ENCODE data around the gene VAPA.

Gene VAPA

GRCh38 chr18:9930299-9930884 lies 16.6 kb downstream of the VAPA start:
- no peaks in the 10 kb centered on the region for H3K27me3 ChIP-seq (ENCODE audit: control insufficient read depth, insufficient read depth, low read length)
- H3K9ac ChIP-seq (ENCODE audit: low read length), result no peak overlapping the region
- no peak overlapping the region for H3K4me3 ChIP-seq (ENCODE audit: low read length)
- peaks cover 31% of the 10 kb centered on the region for H3K4me1 ChIP-seq (ENCODE audit: control insufficient read depth, low read depth, low read length)
- no peak overlapping the region for H3K27ac ChIP-seq (ENCODE audit: low read length)
- peaks cover 9% of the 10 kb centered on the region for H3K36me3 ChIP-seq (ENCODE audit: control insufficient read depth, low read depth, low read length)
- no peaks in the 10 kb centered on the region for H3K9me3 ChIP-seq (ENCODE audit: control insufficient read depth, low read depth, low read length)

GRCh38 chr18:9931146-9931545 lies 17.3 kb downstream of the VAPA start:
- Histone ChIP-seq H3K36me3 (ENCODE audit: control insufficient read depth, low read depth, low read length) (peaks cover 13% of the 10 kb centered on the region), H3K4me3 (ENCODE audit: low read length) (no peak overlapping the region), H3K27me3 (ENCODE audit: control insufficient read depth, insufficient read depth, low read length) (no peaks in the 10 kb centered on the region), H3K27ac (ENCODE audit: low read length) (no peak overlapping the region), H3K9ac (ENCODE audit: low read length) (no peak overlapping the region), H3K4me1 (ENCODE audit: control insufficient read depth, low read depth, low read length) (peaks cover 31% of the 10 kb centered on the region), H3K9me3 (ENCODE audit: control insufficient read depth, low read depth, low read length) (no peaks in the 10 kb centered on the region)

GRCh38 chr18:9931678-9932077 lies 17.9 kb downstream of the VAPA start:
- Histone ChIP-seq H3K4me3 (ENCODE audit: low read length) (no peak overlapping the region), H3K27me3 (ENCODE audit: control insufficient read depth, insufficient read depth, low read length) (no peaks in the 10 kb centered on the region), H3K27ac (ENCODE audit: low read length) (no peak overlapping the region), H3K9me3 (ENCODE audit: control insufficient read depth, low read depth, low read length) (no peaks in the 10 kb centered on the region), H3K4me1 (ENCODE audit: control insufficient read depth, low read depth, low read length) (peaks cover 29% of the 10 kb centered on the region), H3K9ac (ENCODE audit: low read length) (no peak overlapping the region), H3K36me3 (ENCODE audit: control insufficient read depth, low read depth, low read length) (peaks cover 18% of the 10 kb centered on the region)

GRCh38 chr18:9933865-9934264 lies 20.0 kb downstream of the VAPA start:
- H3K4me1 ChIP-seq (ENCODE audit: control insufficient read depth, low read depth, low read length), result peaks cover 9% of the 10 kb centered on the region
- no peaks in the 10 kb centered on the region for H3K9me3 ChIP-seq (ENCODE audit: control insufficient read depth, low read depth, low read length)
- peaks cover 40% of the 10 kb centered on the region for H3K36me3 ChIP-seq (ENCODE audit: control insufficient read depth, low read depth, low read length)
- H3K27ac ChIP-seq (ENCODE audit: low read length), result no peak overlapping the region
- H3K27me3 ChIP-seq (ENCODE audit: control insufficient read depth, insufficient read depth, low read length), result no peaks in the 10 kb centered on the region
- no peak overlapping the region for H3K4me3 ChIP-seq (ENCODE audit: low read length)
- no peak overlapping the region for H3K9ac ChIP-seq (ENCODE audit: low read length)

GRCh38 chr18:9934274-9934673 lies 20.5 kb downstream of the VAPA start:
- Histone ChIP-seq H3K36me3 (ENCODE audit: control insufficient read depth, low read depth, low read length) (peaks cover 40% of the 10 kb centered on the region), H3K4me3 (ENCODE audit: low read length) (no peak overlapping the region), H3K9ac (ENCODE audit: low read length) (no peak overlapping the region), H3K9me3 (ENCODE audit: control insufficient read depth, low read depth, low read length) (no peaks in the 10 kb centered on the region), H3K27ac (ENCODE audit: low read length) (no peak overlapping the region), H3K27me3 (ENCODE audit: control insufficient read depth, insufficient read depth, low read length) (no peaks in the 10 kb centered on the region), H3K4me1 (ENCODE audit: control insufficient read depth, low read depth, low read length) (peaks cover 5% of the 10 kb centered on the region)

- H3K9me3 ChIP-seq (ENCODE audit: control insufficient read depth, low read depth, low read length), result no peaks in the 10 kb centered on the region
- peaks cover 48% of the 10 kb centered on the region for H3K36me3 ChIP-seq (ENCODE audit: control insufficient read depth, low read depth, low read length)
- no peaks in the 10 kb centered on the region for H3K27me3 ChIP-seq (ENCODE audit: control insufficient read depth, insufficient read depth, low read length)
- H3K27ac ChIP-seq (ENCODE audit: low read length), result no peak overlapping the region
- H3K9ac ChIP-seq (ENCODE audit: low read length), result no peak overlapping the region
- no peak overlapping the region for H3K4me3 ChIP-seq (ENCODE audit: low read length)
- H3K4me1 ChIP-seq (ENCODE audit: control insufficient read depth, low read depth, low read length), result no peaks in the 10 kb centered on the region
Observed at GRCh38 chr18:9941103-9941502, 27.3 kb downstream of the VAPA start.

- H3K27ac ChIP-seq (ENCODE audit: low read length), result no peak overlapping the region
- peaks cover 46% of the 10 kb centered on the region for H3K36me3 ChIP-seq (ENCODE audit: control insufficient read depth, low read depth, low read length)
- H3K9me3 ChIP-seq (ENCODE audit: control insufficient read depth, low read depth, low read length), result no peaks in the 10 kb centered on the region
- H3K27me3 ChIP-seq (ENCODE audit: control insufficient read depth, insufficient read depth, low read length), result no peaks in the 10 kb centered on the region
- H3K4me1 ChIP-seq (ENCODE audit: control insufficient read depth, low read depth, low read length), result no peaks in the 10 kb centered on the region
- no peak overlapping the region for H3K4me3 ChIP-seq (ENCODE audit: low read length)
- no peak overlapping the region for H3K9ac ChIP-seq (ENCODE audit: low read length)
Observed at GRCh38 chr18:9941660-9942059, 27.8 kb downstream of the VAPA start.

GRCh38 chr18:9943311-9943710 lies 29.5 kb downstream of the VAPA start:
- Histone ChIP-seq H3K27ac (ENCODE audit: low read length) (no peak overlapping the region), H3K4me1 (ENCODE audit: control insufficient read depth, low read depth, low read length) (no peaks in the 10 kb centered on the region), H3K9ac (ENCODE audit: low read length) (no peak overlapping the region), H3K4me3 (ENCODE audit: low read length) (no peak overlapping the region), H3K27me3 (ENCODE audit: control insufficient read depth, insufficient read depth, low read length) (no peaks in the 10 kb centered on the region), H3K9me3 (ENCODE audit: control insufficient read depth, low read depth, low read length) (no peaks in the 10 kb centered on the region), H3K36me3 (ENCODE audit: control insufficient read depth, low read depth, low read length) (peaks cover 39% of the 10 kb centered on the region)

- peaks cover 31% of the 10 kb centered on the region for H3K36me3 ChIP-seq (ENCODE audit: control insufficient read depth, low read depth, low read length)
- H3K27ac ChIP-seq (ENCODE audit: low read length), result no peak overlapping the region
- no peaks in the 10 kb centered on the region for H3K9me3 ChIP-seq (ENCODE audit: control insufficient read depth, low read depth, low read length)
- H3K4me1 ChIP-seq (ENCODE audit: control insufficient read depth, low read depth, low read length), result no peaks in the 10 kb centered on the region
- no peak overlapping the region for H3K9ac ChIP-seq (ENCODE audit: low read length)
- H3K27me3 ChIP-seq (ENCODE audit: control insufficient read depth, insufficient read depth, low read length), result no peaks in the 10 kb centered on the region
- H3K4me3 ChIP-seq (ENCODE audit: low read length), result no peak overlapping the region
Observed at GRCh38 chr18:9944805-9945204, 31.0 kb downstream of the VAPA start.

GRCh38 chr18:9946831-9947230 lies 33.0 kb downstream of the VAPA start:
- Histone ChIP-seq H3K9ac (ENCODE audit: low read length) (no peak overlapping the region), H3K36me3 (ENCODE audit: control insufficient read depth, low read depth, low read length) (peaks cover 29% of the 10 kb centered on the region), H3K4me1 (ENCODE audit: control insufficient read depth, low read depth, low read length) (no peaks in the 10 kb centered on the region)

GRCh38 chr18:9947248-9947647 lies 33.4 kb downstream of the VAPA start:
- no peaks in the 10 kb centered on the region for H3K9me3 ChIP-seq (ENCODE audit: control insufficient read depth, low read depth, low read length)
- H3K27ac ChIP-seq (ENCODE audit: low read length), result no peak overlapping the region
- H3K9ac ChIP-seq (ENCODE audit: low read length), result no peak overlapping the region
- H3K4me1 ChIP-seq (ENCODE audit: control insufficient read depth, low read depth, low read length), result no peaks in the 10 kb centered on the region
- no peak overlapping the region for H3K4me3 ChIP-seq (ENCODE audit: low read length)
- no peaks in the 10 kb centered on the region for H3K27me3 ChIP-seq (ENCODE audit: control insufficient read depth, insufficient read depth, low read length)
- peaks cover 31% of the 10 kb centered on the region for H3K36me3 ChIP-seq (ENCODE audit: control insufficient read depth, low read depth, low read length)

More at GRCh38 chr18:9946831-9947230, 33.0 kb downstream of the VAPA start:
- no peaks in the 10 kb centered on the region for H3K27me3 ChIP-seq (ENCODE audit: control insufficient read depth, insufficient read depth, low read length)
- H3K27ac ChIP-seq (ENCODE audit: low read length), result no peak overlapping the region
- no peak overlapping the region for H3K4me3 ChIP-seq (ENCODE audit: low read length)
- no peaks in the 10 kb centered on the region for H3K9me3 ChIP-seq (ENCODE audit: control insufficient read depth, low read depth, low read length)

GRCh38 chr18:9949315-9949714 lies 35.5 kb downstream of the VAPA start:
- H3K4me1 ChIP-seq (ENCODE audit: control insufficient read depth, low read depth, low read length), result no peaks in the 10 kb centered on the region
- H3K36me3 ChIP-seq (ENCODE audit: control insufficient read depth, low read depth, low read length), result peaks cover 42% of the 10 kb centered on the region
- no peaks in the 10 kb centered on the region for H3K9me3 ChIP-seq (ENCODE audit: control insufficient read depth, low read depth, low read length)
- H3K27me3 ChIP-seq (ENCODE audit: control insufficient read depth, insufficient read depth, low read length), result no peaks in the 10 kb centered on the region
- no peak overlapping the region for H3K4me3 ChIP-seq (ENCODE audit: low read length)
- H3K27ac ChIP-seq (ENCODE audit: low read length), result no peak overlapping the region
- no peak overlapping the region for H3K9ac ChIP-seq (ENCODE audit: low read length)

Data from iPS-18a (cell line).